T-helper 2 cell (primary cell): ENCODE measurements around the gene PQBP1.
"Not testable (repeated sequence)": the region's sequence is repeated elsewhere in the genome, so short reads cannot be mapped to it uniquely, and the experiment has no call there.

Experiments used
- DNase-seq, 5 experiments: peaks; one replicate each; pipeline versions ENCODE4 v3.0.0 to v3.0.0-alpha.2; 2012 to 2022
- total RNA-seq, 2 donors: gene quantifications; one replicate each; lab custom pipeline; 2026; lab: John Stamatoyannopoulos, UW

PQBP1 gene
- total RNA-seq = 55.0 to 61.1 reads per million in 2 donors

- DNase-seq = peak; percentile 66 to 97 (median 83)
Observed at GRCh38 chrX:48897625-48898306, at the start of gene PQBP1, which contains the start of gene TIMM17B. PQBP1 (plus strand) TSS chrX:48897930; CDS start chrX:48898510, 580 bp downstream. TIMM17B (minus strand) TSS chrX:48897768; CDS start chrX:48897749, 19 bp downstream.

GRCh38 chrX:48848847-48849246, 48.9 kb upstream of the PQBP1 start:
- peak in 1 of 5 experiments; percentile 80 for DNase-seq

GRCh38 chrX:48852857-48853256, 44.9 kb upstream of the PQBP1 start:
- DNase-seq = no peak

GRCh38 chrX:48853494-48853893, 44.2 kb upstream of the PQBP1 start:
- DNase-seq = not testable (repeated sequence)

- not testable (repeated sequence) for DNase-seq
Observed at GRCh38 chrX:48854121-48854804, 43.5 kb upstream of the PQBP1 start.

GRCh38 chrX:48854898-48855297, 42.8 kb upstream of the PQBP1 start:
- peak in 1 of 5 experiments; percentile 20 for DNase-seq

GRCh38 chrX:48864210-48864609, 33.5 kb upstream of the PQBP1 start:
- DNase-seq = no peak

GRCh38 chrX:48872017-48872416, 25.7 kb upstream of the PQBP1 start:
- DNase-seq = not testable (repeated sequence)

GRCh38 chrX:48876944-48877343, 20.8 kb upstream of the PQBP1 start:
- not testable (repeated sequence) for DNase-seq

- DNase-seq = no peak
Observed at GRCh38 chrX:48883729-48884128, 14.0 kb upstream of the PQBP1 start.

GRCh38 chrX:48886586-48886985, 11.1 kb upstream of the PQBP1 start:
- DNase-seq = not testable (repeated sequence)

GRCh38 chrX:48890296-48890925, 7.3 kb upstream of the PQBP1 start:
- no peak for DNase-seq

GRCh38 chrX:48890934-48891401, 6.8 kb upstream of the PQBP1 start:
- DNase-seq = peak in 1 of 5 experiments; percentile 40

GRCh38 chrX:48891402-48892288, 6.1 kb upstream of the PQBP1 start:
- peak; percentile 46 to 79 (median 67) for DNase-seq

- DNase-seq = no peak
Observed at GRCh38 chrX:48892896-48893295, 4.8 kb upstream of the PQBP1 start.

GRCh38 chrX:48893556-48894348, 4.0 kb upstream of the PQBP1 start:
- no peak for DNase-seq

GRCh38 chrX:48894891-48895290, 2.8 kb upstream of the PQBP1 start:
- no peak for DNase-seq

- no peak for DNase-seq
Observed at GRCh38 chrX:48896611-48897011, 1.1 kb upstream of the PQBP1 start.

GRCh38 chrX:48897157-48897624, 539 bp upstream of the PQBP1 start:
- peak; percentile 30 to 78 (median 49) for DNase-seq

- DNase-seq = no peak
Observed at GRCh38 chrX:48899078-48899410, 1.3 kb downstream of the PQBP1 start.

GRCh38 chrX:48901069-48901468, 3.3 kb downstream of the PQBP1 start:
- no peak for DNase-seq
